Caco-2 (cell line): ENCODE data around the gene VPS41. TPM values are rescaled to one million over a fixed set of nuclear protein-coding genes. Genes with fewer than 3 reads are reported as not detected.

Source experiments
- Bru-seq: library from RNA; stranded (reverse); fragments of 400-500 nt; gene quantifications from one replicate; lab custom pipeline; 2021; lab: Mats Ljungman, UMichigan
- BruChase-seq, 2 experiments: library from RNA; stranded (reverse); fragments of 400-500 nt; gene quantifications; one replicate each; lab custom pipeline; 2021; lab: Mats Ljungman, UMichigan
- BruUV-seq: library from RNA; stranded (reverse); fragments of 400-500 nt; replicated peaks from 2 replicates; lab custom pipeline; 2021; lab: Mats Ljungman, UMichigan
- CTCF ChIA-PET: fragments of 300-600 bp; sonication (Branson Sonifier 250); formaldehyde crosslinking; loops from one replicate; lab custom pipeline; 2022; ENCODE audit warnings: antibody characterized with exemption; lab: Charles Lee
- POLR2A ChIA-PET: fragments of 300-600 bp; sonication (Branson Sonifier 250); formaldehyde crosslinking; loops from one replicate; lab custom pipeline; 2022; ENCODE audit warnings: antibody characterized with exemption; lab: Charles Lee
- DNase-seq, 2 experiments: peaks; one replicate each; pipeline versions ENCODE4 v3.0.0 to v3.0.0-alpha.2; 2020 to 2022
- H3K27me3 ChIP-seq: replicated peaks from 2 replicates; pipeline ENCODE4 v1.6.0; 2011; ENCODE audit warnings: low read length; ENCODE audit not compliant: control insufficient read depth, insufficient read depth
- H3K36me3 ChIP-seq: 2 replicates; pipeline ENCODE4 v1.5.1; 2011; ENCODE audit warnings: low read length; ENCODE audit not compliant: control insufficient read depth, insufficient read depth
- H3K4me1 ChIP-seq: fragments of 250-450 bp; sonication (Bioruptor Pico); 2 replicates; pipeline ENCODE4 v1.5.1; 2020; ENCODE audit warnings: mild to moderate bottlenecking
- H3K4me3 ChIP-seq: 2 replicates; pipeline ENCODE4 v1.5.1; 2011; ENCODE audit warnings: low read depth, mild to moderate bottlenecking, control low read depth, low read length
- H3K9me3 ChIP-seq: fragments of 250-450 bp; sonication (Bioruptor Pico); 2 replicates; pipeline ENCODE4 v1.5.1; 2020; ENCODE audit warnings: mild to moderate bottlenecking, moderate library complexity
- H3K27ac Mint-ChIP-seq: one replicate; pipeline ENCODE4 v1.8.0; 2022; ENCODE audit warnings: mixed read lengths; ENCODE audit not compliant: unreplicated experiment
- H3K27me3 Mint-ChIP-seq: one replicate; pipeline ENCODE4 v1.8.0; 2022; ENCODE audit warnings: mixed read lengths; ENCODE audit not compliant: insufficient read depth, unreplicated experiment
- H3K36me3 Mint-ChIP-seq: one replicate; pipeline ENCODE4 v1.8.0; 2022; ENCODE audit warnings: mild to moderate bottlenecking, mixed read lengths; ENCODE audit not compliant: insufficient read depth, unreplicated experiment
- H3K4me1 Mint-ChIP-seq: one replicate; pipeline ENCODE4 v1.8.0; 2022; ENCODE audit warnings: low read depth, mixed read lengths; ENCODE audit not compliant: unreplicated experiment
- H3K4me3 Mint-ChIP-seq: one replicate; pipeline ENCODE4 v1.8.0; 2022; ENCODE audit warnings: mild to moderate bottlenecking, moderate library complexity, mixed read lengths; ENCODE audit not compliant: unreplicated experiment
- H3K9me3 Mint-ChIP-seq: one replicate; pipeline ENCODE4 v1.8.0; 2022; ENCODE audit warnings: mixed read lengths; ENCODE audit not compliant: unreplicated experiment
- CTCF ChIP-seq, 2 experiments: fragments of 200-600 bp in 1 of 2; IDR thresholded peaks; 1 replicate in 1 of 2; 2 replicates in 1 of 2; pipeline versions ENCODE4 v1.5.1 to v1.8.0; 2011 to 2022; ENCODE audit warnings: antibody characterized with exemption in 1 of 2, control low read depth in 1 of 2, inconsistent platforms in 1 of 2, low read depth in 1 of 2, low read length in 1 of 2, mild to moderate bottlenecking in 1 of 2, moderate library complexity in 1 of 2; ENCODE audit not compliant: insufficient read depth in 1 of 2, severe bottlenecking in 1 of 2, unreplicated experiment in 1 of 2
- intact Hi-C: fragments of 100-400 bp; cut with micrococcal nuclease; formaldehyde crosslinking; loops from one replicate; pipeline ENCODE4 v1.10.0; 2022; ENCODE audit not compliant: unreplicated experiment
- long read RNA-seq: library from polyadenylated mRNA; stranded (forward); transcript quantifications from one replicate; pipeline ENCODE4 v2.0.0, GENCODE V29; 2022
- total RNA-seq: library from RNA; stranded (reverse); gene quantifications from 2 replicates; pipeline ENCODE4 v1.2.3, GENCODE V29; 2022

The VPS41 gene
- total RNA-seq (73.9 and 86.9 TPM in 2 replicates), Bru-seq, nascent RNA (percentile 79 among the genes with signal in this experiment), BruChase-seq, experiment 1, labeled RNA remaining after a 2-hour chase (percentile 74 among the genes with signal in this experiment), BruChase-seq, experiment 2, labeled RNA remaining after a 6-hour chase (percentile 75 among the genes with signal in this experiment)
- long read RNA-seq, full-length matches to known transcripts: 44 of 63 reads
- long read RNA-seq, partial matches to known transcripts: 6 of 63 reads
- long read RNA-seq, other reads (novel, unspliced or antisense): 13 of 63 reads

GRCh38 chr7:38908759-38909335 lies at the start of gene VPS41:
Gene VPS41, minus strand, starts transcription at chr7:38909191. Its CDS starts 17 bp downstream, at chr7:38909174.
- ChIA-PET POLR2A (interaction anchor here (1.2 kb wide), 1 partner anchor 108 kb away, joined by 3 read pairs; no protein-coding TSS in a partner anchor), CTCF (interaction anchor here (1.2 kb wide), 1 partner anchor 108 kb away, joined by 3 read pairs; no protein-coding TSS in a partner anchor)
- peak within 1 kb of the TSS; percentile 99 for H3K4me3 Mint-ChIP-seq
- BruUV-seq: no TSS peak
- H3K4me1 ChIP-seq: peaks cover 19% of the 10 kb centered on the region; the same call in 1 of the 2 replicates
- peak; percentile 82 to 83 for DNase-seq
- no peaks in the 10 kb centered on the region for H3K9me3 Mint-ChIP-seq
- peak within 1 kb of the TSS; percentile 87 for H3K27ac Mint-ChIP-seq
- no peaks in the 10 kb centered on the region for H3K27me3 ChIP-seq
- peaks cover 11% of the 10 kb centered on the region for H3K36me3 Mint-ChIP-seq
- no peaks in the 10 kb centered on the region for H3K36me3 ChIP-seq
- peak within 1 kb of the TSS; percentile 94 for H3K4me3 ChIP-seq
- intact Hi-C loops: loop anchor here (1.0 to 5.0 kb wide), 3 partner anchors 20 to 437 kb away; no protein-coding TSS in a partner anchor
- TF ChIP-seq CTCF (IDR thresholded peaks at IDR 0.05; ENCODE audit: insufficient read depth in 1 of 2, low read depth in 1 of 2, low read length in 1 of 2, severe bottlenecking in 1 of 2, unreplicated experiment in 1 of 2): no peak
- peaks cover 16% of the 10 kb centered on the region for H3K4me1 Mint-ChIP-seq
- 0 out of 2 replicates have a peak, but pooled peaks cover 5% of the 10 kb centered on the region for H3K9me3 ChIP-seq
- no peaks in the 10 kb centered on the region for H3K27me3 Mint-ChIP-seq

- Mint-ChIP-seq H3K27me3 (peaks cover 5% of the 10 kb centered on the region), H3K4me1 (no peaks in the 10 kb centered on the region), H3K36me3 (no peaks in the 10 kb centered on the region), H3K4me3 (no peak overlapping the region), H3K27ac (no peak overlapping the region), H3K9me3 (no peaks in the 10 kb centered on the region)
- no peaks in the 10 kb centered on the region for H3K9me3 ChIP-seq
- no peaks in the 10 kb centered on the region for H3K36me3 ChIP-seq
- no peaks in the 10 kb centered on the region for H3K27me3 ChIP-seq
- no peak overlapping the region for H3K4me3 ChIP-seq
- no peak for TF ChIP-seq CTCF (IDR thresholded peaks at IDR 0.05; ENCODE audit: insufficient read depth in 1 of 2, low read depth in 1 of 2, low read length in 1 of 2, severe bottlenecking in 1 of 2, unreplicated experiment in 1 of 2)
- no TSS peak for BruUV-seq
- intact Hi-C loops: no loop called here
- no peaks in the 10 kb centered on the region for H3K4me1 ChIP-seq
- CTCF ChIA-PET: no interaction called here
- no peak for DNase-seq
- POLR2A ChIA-PET: no interaction called here
Observed at GRCh38 chr7:38955892-38956291, 46.9 kb upstream of the VPS41 start.

GRCh38 chr7:38953971-38954370 lies 45.0 kb upstream of the VPS41 start:
- POLR2A ChIA-PET: no interaction called here
- BruUV-seq: no TSS peak
- Histone ChIP-seq H3K9me3 (no peaks in the 10 kb centered on the region), H3K4me1 (no peaks in the 10 kb centered on the region), H3K36me3 (no peaks in the 10 kb centered on the region), H3K27me3 (no peaks in the 10 kb centered on the region), H3K4me3 (no peak overlapping the region)
- CTCF ChIA-PET: no interaction called here
- H3K9me3 Mint-ChIP-seq: no peaks in the 10 kb centered on the region
- H3K36me3 Mint-ChIP-seq: no peaks in the 10 kb centered on the region
- DNase-seq: no peak
- intact Hi-C loops: no loop called here
- peaks cover 5% of the 10 kb centered on the region for H3K27me3 Mint-ChIP-seq
- H3K27ac Mint-ChIP-seq: no peak overlapping the region
- no peak for TF ChIP-seq CTCF (IDR thresholded peaks at IDR 0.05; ENCODE audit: insufficient read depth in 1 of 2, low read depth in 1 of 2, low read length in 1 of 2, severe bottlenecking in 1 of 2, unreplicated experiment in 1 of 2)
- H3K4me1 Mint-ChIP-seq: no peaks in the 10 kb centered on the region
- no peak overlapping the region for H3K4me3 Mint-ChIP-seq
